H7 (cell line): Measurements from ENCODE around the gene SLAMF9. TPM values are rescaled to one million over a fixed set of nuclear protein-coding genes. Genes with fewer than 3 reads are reported as not detected.
"Not testable (repeated sequence)": the region's sequence is repeated elsewhere in the genome, so short reads cannot be mapped to it uniquely, and the experiment has no call there.

Source experiments
- DNase-seq: peaks from one replicate; pipeline ENCODE4 v3.0.0; 2012
- H3K27me3 ChIP-seq: 2 replicates; pipeline ENCODE4 v1.6.0; 2011; ENCODE audit warnings: mild to moderate bottlenecking, low read length; ENCODE audit not compliant: control insufficient read depth, insufficient read depth
- H3K36me3 ChIP-seq: replicated peaks from 2 replicates; pipeline ENCODE4 v1.5.1; 2011; ENCODE audit warnings: low read length; ENCODE audit not compliant: control insufficient read depth, insufficient read depth
- H3K4me3 ChIP-seq: 2 replicates; pipeline ENCODE4 v1.5.1; 2011; ENCODE audit warnings: low read depth, mild to moderate bottlenecking, control low read depth, low read length, moderate library complexity; ENCODE audit not compliant: insufficient read depth
- total RNA-seq: library from RNA; depleted of rRNA; stranded (reverse); fragments of >200 nt; shearing (Covaris generic); gene quantifications from 2 replicates; pipeline ENCODE4 v1.2.3, GENCODE V29; 2014; rRNA removed

The SLAMF9 gene
- total RNA-seq, 1 experiment from 2014 or later: not detected

DNA sequence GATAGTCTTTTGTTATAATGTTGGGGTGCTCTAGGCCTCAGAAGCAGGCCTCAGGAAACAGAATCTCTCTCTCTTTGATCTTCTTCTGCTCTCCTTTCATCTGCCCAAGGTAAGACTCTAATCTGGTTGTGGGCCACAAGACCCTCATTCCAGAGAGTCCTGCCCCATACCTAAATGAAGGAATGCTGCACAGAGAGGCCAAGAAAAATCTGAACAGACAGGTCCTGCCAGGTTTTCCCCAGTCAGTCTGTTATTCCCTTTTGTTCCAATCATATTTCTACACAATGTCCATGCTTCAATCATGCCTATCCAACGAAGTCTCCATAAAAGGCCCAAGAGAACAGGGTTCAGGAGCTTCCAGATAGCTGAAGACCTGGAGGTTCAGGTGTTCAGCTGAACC, 47.1 kb downstream of the SLAMF9 start:
- DNase-seq: no peak
- H3K27me3 ChIP-seq: no peaks in the 10 kb centered on the region; the same call in 1 of the 2 replicates
- no peak overlapping the region for H3K4me3 ChIP-seq

DNA sequence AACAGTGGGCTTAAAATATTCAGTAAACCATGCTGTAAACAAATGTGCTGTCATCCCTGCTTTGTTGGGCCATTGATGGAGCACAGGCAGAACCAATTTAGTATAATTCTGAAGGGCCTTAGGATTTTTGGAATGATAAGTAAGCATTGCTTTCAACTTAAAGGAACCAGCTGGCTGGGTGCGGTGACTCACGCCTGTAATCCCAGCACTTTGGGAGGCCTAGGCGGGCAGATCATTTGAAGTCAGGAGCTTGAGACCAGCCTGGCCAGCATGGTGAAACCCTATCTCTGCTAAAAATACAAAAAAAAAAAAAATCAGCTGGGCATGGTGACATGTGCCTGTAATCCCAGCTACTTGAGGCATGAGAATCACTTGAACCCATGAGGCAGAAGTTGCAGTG, 50.0 kb downstream of the SLAMF9 start:
- not testable (repeated sequence) for DNase-seq, H3K36me3 ChIP-seq, H3K4me3 ChIP-seq
- peaks cover 10% of the 10 kb centered on the region for H3K27me3 ChIP-seq

More for the DNA sequence above, 47.1 kb downstream of the SLAMF9 start:
- no peaks in the 10 kb centered on the region for H3K36me3 ChIP-seq

DNA sequence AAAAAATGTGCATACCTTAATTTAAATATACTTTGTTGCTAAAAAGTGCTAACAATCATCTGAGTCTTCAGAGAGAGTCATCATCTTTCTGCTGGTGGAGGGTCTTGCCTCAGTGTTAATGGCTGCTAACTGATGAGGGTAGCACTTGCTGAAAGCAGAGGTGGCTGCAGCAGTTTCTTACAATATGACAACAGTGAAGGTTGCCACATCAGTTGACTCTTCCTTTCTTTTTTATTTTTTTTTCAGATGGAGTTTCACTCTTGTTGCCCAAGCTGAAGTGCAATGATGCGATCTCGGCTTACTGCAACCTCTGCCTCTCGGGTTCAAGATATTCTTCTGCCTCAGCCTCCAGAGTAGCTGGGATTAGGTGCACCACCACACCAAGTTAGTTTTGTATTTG, 51.5 kb downstream of the SLAMF9 start:
- H3K36me3 ChIP-seq: no peaks in the 10 kb centered on the region
- H3K27me3 ChIP-seq: peaks cover 10% of the 10 kb centered on the region
- DNase-seq: no peak
- H3K4me3 ChIP-seq: no peak overlapping the region

Other genes with a start within 250 kb of the SLAMF9 start
- gene CRP, start 239.6 kb downstream of the SLAMF9 start, total RNA-seq: not detected in 2 replicates
- gene DUSP23, start 173.3 kb downstream of the SLAMF9 start, total RNA-seq: 74.9 and 81.6 TPM in 2 replicates
- not detected in 2 replicates for gene FCRL6, start 151.9 kb downstream of the SLAMF9 start, total RNA-seq
- gene SLAMF8, start 127.4 kb downstream of the SLAMF9 start, total RNA-seq: not detected in 2 replicates
- gene VSIG8, start 91.6 kb downstream of the SLAMF9 start, total RNA-seq: not detected in 2 replicates
- 0.17 and 1.6 TPM in 2 replicates for gene CFAP45, start 54.1 kb downstream of the SLAMF9 start, total RNA-seq
- 242 and 387 TPM in 2 replicates for gene TAGLN2, start 28.7 kb downstream of the SLAMF9 start, total RNA-seq
- gene IGSF9, start 8.6 kb downstream of the SLAMF9 start, total RNA-seq: 4.4 and 6.1 TPM in 2 replicates
- 2.6 and 3.0 TPM in 2 replicates for gene PIGM, start 77.8 kb upstream of the SLAMF9 start, total RNA-seq
- gene KCNJ10, start 115.9 kb upstream of the SLAMF9 start, total RNA-seq: 0.07 TPM in 1 of 2 replicates, not detected in the other
- gene KCNJ9, start 127.3 kb upstream of the SLAMF9 start, total RNA-seq: 0.07 TPM in 1 of 2 replicates, not detected in the other
- gene IGSF8, start 144.4 kb upstream of the SLAMF9 start, total RNA-seq: 89.5 and 92.6 TPM in 2 replicates
- gene ATP1A2, start 161.5 kb upstream of the SLAMF9 start, total RNA-seq: 14.5 and 25.0 TPM in 2 replicates
- 0.73 and 0.74 TPM in 2 replicates for gene ATP1A4, start 197.4 kb upstream of the SLAMF9 start, total RNA-seq
- 4.2 and 4.4 TPM in 2 replicates for gene CASQ1, start 236.3 kb upstream of the SLAMF9 start, total RNA-seq